GM23338 (cell line): ENCODE measurements around the gene ATP10A. TPM values are rescaled to one million over a fixed set of nuclear protein-coding genes. Genes with fewer than 3 reads are reported as not detected.

Source experiments
- ATAC-seq: fragments of 200-7000 bp; cut with Tn5 transposase; 3 replicates; pipeline ENCODE4 v1.9.1; 2020
- DNase-seq: peaks from one replicate; pipeline ENCODE4 v3.0.0-alpha.2; 2015; ENCODE audit warnings: low spot score
- H2AFZ ChIP-seq: fragments of 200-600 bp; sonication (generic); 2 replicates; pipeline ENCODE4 v1.8.0; 2016; ENCODE audit warnings: antibody characterized with exemption, mild to moderate bottlenecking, moderate library complexity
- H3F3A ChIP-seq: fragments of 200-600 bp; sonication (generic); replicated peaks from 2 replicates; pipeline ENCODE4 v1.8.0; 2017; ENCODE audit warnings: antibody characterized with exemption, mixed run types, low read depth
- H3K27ac ChIP-seq: fragments of 200-600 bp; sonication (generic); 2 replicates; pipeline ENCODE4 v1.6.1; 2016; ENCODE audit warnings: low read depth
- H3K27me3 ChIP-seq: fragments of 200-600 bp; sonication (generic); 2 replicates; pipeline ENCODE4 v1.8.0; 2016; ENCODE audit warnings: mild to moderate bottlenecking, mixed run types, moderate library complexity; ENCODE audit not compliant: insufficient read depth
- H3K36me3 ChIP-seq: fragments of 200-600 bp; sonication (generic); 2 replicates; pipeline ENCODE4 v1.8.0; 2016; ENCODE audit warnings: mild to moderate bottlenecking; ENCODE audit not compliant: insufficient read depth
- H3K4me1 ChIP-seq: fragments of 200-600 bp; sonication (generic); 2 replicates; pipeline ENCODE4 v1.8.0; 2016; ENCODE audit warnings: mild to moderate bottlenecking, moderate library complexity; ENCODE audit not compliant: insufficient read depth
- H3K4me2 ChIP-seq: fragments of 200-600 bp; sonication (generic); 2 replicates; pipeline ENCODE4 v1.7.1; 2017; ENCODE audit warnings: mixed run types
- H3K4me3 ChIP-seq: fragments of 200-600 bp; sonication (generic); 2 replicates; pipeline ENCODE4 v1.6.1; 2016; ENCODE audit warnings: mixed run types
- H3K79me2 ChIP-seq: fragments of 200-600 bp; sonication (generic); replicated peaks from 2 replicates; pipeline ENCODE4 v1.8.0; 2017; ENCODE audit warnings: mild to moderate bottlenecking; ENCODE audit not compliant: insufficient read depth
- H3K9me2 ChIP-seq: fragments of 200-600 bp; sonication (generic); 2 replicates; pipeline ENCODE4 v1.8.0; 2017; ENCODE audit not compliant: insufficient read depth
- H4K20me1 ChIP-seq: fragments of 200-600 bp; sonication (generic); replicated peaks from 2 replicates; pipeline ENCODE4 v1.8.0; 2017; ENCODE audit warnings: mild to moderate bottlenecking; ENCODE audit not compliant: insufficient read depth
- H3K27ac Mint-ChIP-seq: 2 replicates; pipeline ENCODE4 v1.8.0; 2020; ENCODE audit warnings: inconsistent platforms, mild to moderate bottlenecking, moderate library complexity, mixed read lengths
- H3K27me3 Mint-ChIP-seq: 3 replicates; pipeline ENCODE4 v1.8.0; 2022; ENCODE audit warnings: low read depth, mild to moderate bottlenecking, moderate library complexity, mixed read lengths, inconsistent platforms; ENCODE audit not compliant: insufficient read depth, poor library complexity
- H3K36me3 Mint-ChIP-seq: 3 replicates; pipeline ENCODE4 v1.8.0; 2021; ENCODE audit warnings: low read depth, mild to moderate bottlenecking, inconsistent platforms, moderate library complexity, mixed read lengths
- H3K4me1 Mint-ChIP-seq: 3 replicates; pipeline ENCODE4 v1.8.0; 2020; ENCODE audit warnings: mild to moderate bottlenecking, inconsistent platforms, mixed read lengths
- H3K4me3 Mint-ChIP-seq: 3 replicates; pipeline ENCODE4 v1.8.0; 2021; ENCODE audit warnings: moderate library complexity, mild to moderate bottlenecking, inconsistent platforms, mixed read lengths
- H3K9me3 Mint-ChIP-seq: 3 replicates; pipeline ENCODE4 v1.8.0; 2020; ENCODE audit warnings: moderate library complexity, mild to moderate bottlenecking, inconsistent platforms, mixed read lengths
- CREB1 ChIP-seq: fragments of 250-450 bp; sonication (Bioruptor Pico); IDR thresholded peaks from 2 replicates; pipeline ENCODE4 v1.5.0; 2020; ENCODE audit warnings: low read depth, mild to moderate bottlenecking, moderate library complexity
- ETS1 ChIP-seq: IDR thresholded peaks from 2 replicates; pipeline ENCODE4 v1.6.1; 2016; ENCODE audit warnings: antibody characterized with exemption
- EZH2 ChIP-seq: fragments of 200-600 bp; sonication (generic); IDR thresholded peaks from one replicate; pipeline ENCODE4 v1.8.0; 2017; ENCODE audit warnings: antibody characterized with exemption, mild to moderate bottlenecking, low read depth; ENCODE audit not compliant: unreplicated experiment
- NANOG ChIP-seq: IDR thresholded peaks from 2 replicates; pipeline ENCODE4 v1.6.1; 2016; ENCODE audit warnings: antibody characterized with exemption, borderline replicate concordance
- POLR2AphosphoS5 ChIP-seq: IDR thresholded peaks from 2 replicates; pipeline ENCODE4 v1.6.1; 2016; ENCODE audit warnings: antibody characterized with exemption, low read depth
- ZNF331 ChIP-seq: fragments of 250-450 bp; sonication (Bioruptor Pico); IDR thresholded peaks from 2 replicates; pipeline ENCODE4 v1.5.0; 2020; ENCODE audit warnings: low read depth, mild to moderate bottlenecking, moderate library complexity
- polyA plus RNA-seq: library from polyadenylated mRNA; unstranded; fragments of >200 nt; fragmentation: Nextera tagmentation; extraction: Ambion mirVana; gene quantifications from 2 replicates; pipeline ENCODE4 v1.2.1, GENCODE V29; 2016
- total RNA-seq: library from RNA; depleted of rRNA; stranded (reverse); fragments of >200 nt; shearing (Covaris generic); gene quantifications from 2 replicates; pipeline ENCODE4 v1.2.3, GENCODE V29; 2014
- TF ChIP-seq, protein P1 (sequence below), 2 experiments: fragments of 200-600 bp in 1 of 2; sonication (generic) in 1 of 2; conservative IDR thresholded peaks; 2 replicates each; pipeline versions ENCODE4 v1.5.1 to v1.6.1; 2016 to 2017; ENCODE audit warnings: antibody characterized with exemption in 2 of 2, low read depth in 2 of 2, mild to moderate bottlenecking in 2 of 2, moderate library complexity in 1 of 2
- TF ChIP-seq, protein P2 (sequence below): IDR thresholded peaks from one replicate; pipeline ENCODE4 v1.6.1; 2018; ENCODE audit warnings: antibody characterized with exemption; ENCODE audit not compliant: unreplicated experiment

ATP10A gene
- total and polyA plus RNA-seq, 2 experiments from 2014 or later = 0.36 to 5.6 TPM

DNA sequence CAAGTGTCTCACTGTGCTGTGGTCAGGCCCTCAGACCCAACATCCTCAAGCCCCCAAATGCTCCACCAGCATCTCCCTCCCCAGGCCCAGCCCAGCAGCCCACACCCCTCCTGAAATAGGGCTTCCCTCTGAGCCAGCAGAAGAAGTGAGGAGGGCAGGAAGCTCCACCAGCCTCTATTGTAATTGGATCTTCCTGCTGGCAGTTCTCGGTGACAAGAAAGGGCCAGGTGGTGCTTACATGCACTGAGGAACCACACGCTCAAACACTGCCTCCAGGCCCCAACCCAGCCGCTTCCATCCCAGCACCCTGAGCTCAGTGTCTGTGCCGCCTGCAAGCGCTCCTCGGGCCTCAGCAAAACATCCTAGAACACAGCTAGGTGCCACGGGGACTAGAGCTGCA, 96.7 kb downstream of the ATP10A start:
- TF ChIP-seq CREB1 (CRISPR knock-in tag) = no peak
- no peak overlapping the region for H3K4me2 ChIP-seq
- no peak overlapping the region for H3K27ac Mint-ChIP-seq
- H3K27ac ChIP-seq = no peak overlapping the region
- H3K4me1 Mint-ChIP-seq = peaks cover 5% of the 10 kb centered on the region; the same call in 1 of the 3 replicates
- no peak overlapping the region for H3K4me3 ChIP-seq
- ATAC-seq (peak; percentile 63), DNase-seq (no peak)
- no peaks in the 10 kb centered on the region for H3K4me1 ChIP-seq
- no peaks in the 10 kb centered on the region for H3K36me3 ChIP-seq
- 0 out of 3 replicates have a peak, but pooled peaks cover 3% of the 10 kb centered on the region for H3K9me3 Mint-ChIP-seq
- H3K9me2 ChIP-seq = no peaks in the 10 kb centered on the region
- H2AFZ ChIP-seq = no peak overlapping the region
- no peak overlapping the region for H3K4me3 Mint-ChIP-seq
- no peaks in the 10 kb centered on the region for H3K27me3 ChIP-seq
- 0 out of 3 replicates have a peak, but pooled peaks cover 2% of the 10 kb centered on the region for H3K36me3 Mint-ChIP-seq
- no peaks in the 10 kb centered on the region for H4K20me1 ChIP-seq
- H3F3A ChIP-seq = no peaks in the 10 kb centered on the region
- H3K79me2 ChIP-seq = no peaks in the 10 kb centered on the region
- H3K27me3 Mint-ChIP-seq = peaks cover 1% of the 10 kb centered on the region

GRCh38 chr15:25764980-25765735, 98.0 kb downstream of the ATP10A start:
- peaks cover 5% of the 10 kb centered on the region; the same call in 1 of the 3 replicates for H3K4me1 Mint-ChIP-seq
- Histone ChIP-seq H3K9me2 (no peaks in the 10 kb centered on the region), H3K4me3 (no peak overlapping the region), H3K4me1 (no peaks in the 10 kb centered on the region), H3K4me2 (no peak overlapping the region), H2AFZ (no peak overlapping the region), H3F3A (no peaks in the 10 kb centered on the region), H4K20me1 (no peaks in the 10 kb centered on the region), H3K27ac (no peak overlapping the region), H3K79me2 (no peaks in the 10 kb centered on the region), H3K36me3 (no peaks in the 10 kb centered on the region), H3K27me3 (no peaks in the 10 kb centered on the region)
- peaks cover 1% of the 10 kb centered on the region for H3K27me3 Mint-ChIP-seq
- H3K36me3 Mint-ChIP-seq = 0 out of 3 replicates have a peak, but pooled peaks cover 2% of the 10 kb centered on the region
- ATAC-seq (no peak), DNase-seq (no peak)
- no peak overlapping the region for H3K4me3 Mint-ChIP-seq
- H3K27ac Mint-ChIP-seq = no peak overlapping the region
- H3K9me3 Mint-ChIP-seq = 0 out of 3 replicates have a peak, but pooled peaks cover 3% of the 10 kb centered on the region
- no peak for TF ChIP-seq NANOG
- no peak for TF ChIP-seq CREB1 (CRISPR knock-in tag)
- no peak for TF ChIP-seq ZNF331 (CRISPR knock-in tag)
- no peak for TF ChIP-seq ETS1
- TF ChIP-seq EZH2 = no peak
- TF ChIP-seq, protein P1, sequence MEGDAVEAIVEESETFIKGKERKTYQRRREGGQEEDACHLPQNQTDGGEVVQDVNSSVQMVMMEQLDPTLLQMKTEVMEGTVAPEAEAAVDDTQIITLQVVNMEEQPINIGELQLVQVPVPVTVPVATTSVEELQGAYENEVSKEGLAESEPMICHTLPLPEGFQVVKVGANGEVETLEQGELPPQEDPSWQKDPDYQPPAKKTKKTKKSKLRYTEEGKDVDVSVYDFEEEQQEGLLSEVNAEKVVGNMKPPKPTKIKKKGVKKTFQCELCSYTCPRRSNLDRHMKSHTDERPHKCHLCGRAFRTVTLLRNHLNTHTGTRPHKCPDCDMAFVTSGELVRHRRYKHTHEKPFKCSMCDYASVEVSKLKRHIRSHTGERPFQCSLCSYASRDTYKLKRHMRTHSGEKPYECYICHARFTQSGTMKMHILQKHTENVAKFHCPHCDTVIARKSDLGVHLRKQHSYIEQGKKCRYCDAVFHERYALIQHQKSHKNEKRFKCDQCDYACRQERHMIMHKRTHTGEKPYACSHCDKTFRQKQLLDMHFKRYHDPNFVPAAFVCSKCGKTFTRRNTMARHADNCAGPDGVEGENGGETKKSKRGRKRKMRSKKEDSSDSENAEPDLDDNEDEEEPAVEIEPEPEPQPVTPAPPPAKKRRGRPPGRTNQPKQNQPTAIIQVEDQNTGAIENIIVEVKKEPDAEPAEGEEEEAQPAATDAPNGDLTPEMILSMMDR (conservative IDR thresholded peaks at IDR 0.05; ENCODE audit: low read depth in 2 of 2) = no peak
- no peak for TF ChIP-seq POLR2AphosphoS5
- TF ChIP-seq, protein P2, sequence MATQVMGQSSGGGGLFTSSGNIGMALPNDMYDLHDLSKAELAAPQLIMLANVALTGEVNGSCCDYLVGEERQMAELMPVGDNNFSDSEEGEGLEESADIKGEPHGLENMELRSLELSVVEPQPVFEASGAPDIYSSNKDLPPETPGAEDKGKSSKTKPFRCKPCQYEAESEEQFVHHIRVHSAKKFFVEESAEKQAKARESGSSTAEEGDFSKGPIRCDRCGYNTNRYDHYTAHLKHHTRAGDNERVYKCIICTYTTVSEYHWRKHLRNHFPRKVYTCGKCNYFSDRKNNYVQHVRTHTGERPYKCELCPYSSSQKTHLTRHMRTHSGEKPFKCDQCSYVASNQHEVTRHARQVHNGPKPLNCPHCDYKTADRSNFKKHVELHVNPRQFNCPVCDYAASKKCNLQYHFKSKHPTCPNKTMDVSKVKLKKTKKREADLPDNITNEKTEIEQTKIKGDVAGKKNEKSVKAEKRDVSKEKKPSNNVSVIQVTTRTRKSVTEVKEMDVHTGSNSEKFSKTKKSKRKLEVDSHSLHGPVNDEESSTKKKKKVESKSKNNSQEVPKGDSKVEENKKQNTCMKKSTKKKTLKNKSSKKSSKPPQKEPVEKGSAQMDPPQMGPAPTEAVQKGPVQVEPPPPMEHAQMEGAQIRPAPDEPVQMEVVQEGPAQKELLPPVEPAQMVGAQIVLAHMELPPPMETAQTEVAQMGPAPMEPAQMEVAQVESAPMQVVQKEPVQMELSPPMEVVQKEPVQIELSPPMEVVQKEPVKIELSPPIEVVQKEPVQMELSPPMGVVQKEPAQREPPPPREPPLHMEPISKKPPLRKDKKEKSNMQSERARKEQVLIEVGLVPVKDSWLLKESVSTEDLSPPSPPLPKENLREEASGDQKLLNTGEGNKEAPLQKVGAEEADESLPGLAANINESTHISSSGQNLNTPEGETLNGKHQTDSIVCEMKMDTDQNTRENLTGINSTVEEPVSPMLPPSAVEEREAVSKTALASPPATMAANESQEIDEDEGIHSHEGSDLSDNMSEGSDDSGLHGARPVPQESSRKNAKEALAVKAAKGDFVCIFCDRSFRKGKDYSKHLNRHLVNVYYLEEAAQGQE = no peak
